OCI-LY3 (cell line): ENCODE results near the gene NGDN.

ENCODE experiments used
- H2AFZ ChIP-seq: fragments of 200-600, 300-600 bp; shearing (Covaris generic); 2 replicates; pipeline ENCODE4 v1.6.0; 2014; ENCODE audit warnings: antibody characterized with exemption, low read depth, low read length
- H3K27ac ChIP-seq: fragments of 200-600, 300-600 bp; sonication (generic); 2 replicates; pipeline ENCODE4 v1.5.1; 2014; ENCODE audit warnings: mild to moderate bottlenecking, low read length, moderate library complexity, mixed read lengths
- H3K27me3 ChIP-seq: fragments of 200-600, 300-600 bp; sonication (generic); 2 replicates; pipeline ENCODE4 v1.6.1; 2014; ENCODE audit warnings: low read depth, low read length, mixed read lengths
- H3K36me3 ChIP-seq: fragments of 200-600, 300-600 bp; sonication (generic); replicated peaks from 2 replicates; pipeline ENCODE3; 2014; ENCODE audit warnings: low read depth, low read length, mixed read lengths
- H3K4me1 ChIP-seq: fragments of 300-600, 200-600 bp; sonication (generic); 2 replicates; pipeline ENCODE4 v1.6.1; 2014; ENCODE audit warnings: low read length, mixed read lengths
- H3K4me2 ChIP-seq: fragments of 200-600, 300-600 bp; sonication (generic); 2 replicates; pipeline ENCODE4 v1.6.1; 2014; ENCODE audit warnings: low read length, mixed read lengths
- H3K4me3 ChIP-seq: fragments of 300-600, 200-600 bp; sonication (generic); 2 replicates; pipeline ENCODE4 v1.5.1; 2014; ENCODE audit warnings: antibody characterized with exemption, mild to moderate bottlenecking, low read length, moderate library complexity
- H3K79me2 ChIP-seq: fragments of 300-600, 200-600 bp; shearing (Covaris generic); 2 replicates; pipeline ENCODE4 v1.6.1; 2014; ENCODE audit warnings: mild to moderate bottlenecking, low read length, mixed read lengths
- H3K9ac ChIP-seq: fragments of 300-600, 200-600 bp; shearing (Covaris generic); 2 replicates; pipeline ENCODE4 v1.6.0; 2014; ENCODE audit warnings: mild to moderate bottlenecking, low read length, moderate library complexity
- H3K9me3 ChIP-seq: fragments of 200-600, 300-600 bp; shearing (Covaris generic); 2 replicates; pipeline ENCODE4 v1.6.1; 2014; ENCODE audit warnings: low read length, mixed read lengths; ENCODE audit not compliant: insufficient read depth
- H4K20me1 ChIP-seq: fragments of 200-600, 300-600 bp; sonication (generic); 2 replicates; pipeline ENCODE4 v1.6.1; 2016; ENCODE audit warnings: low read length, mixed read lengths; ENCODE audit not compliant: insufficient read depth
- CTCF ChIP-seq: fragments of 200-600, 300-600 bp; sonication (generic); IDR thresholded peaks from 2 replicates; pipeline ENCODE4 v1.5.1; 2014; ENCODE audit warnings: antibody characterized with exemption, low read length, low read depth
- EZH2phosphoT487 ChIP-seq: fragments of 200-600 bp; shearing (Covaris generic); IDR thresholded peaks from 2 replicates; pipeline ENCODE4 v1.6.1; 2018; ENCODE audit warnings: antibody characterized with exemption, mixed run types, low read depth

Gene NGDN

DNA sequence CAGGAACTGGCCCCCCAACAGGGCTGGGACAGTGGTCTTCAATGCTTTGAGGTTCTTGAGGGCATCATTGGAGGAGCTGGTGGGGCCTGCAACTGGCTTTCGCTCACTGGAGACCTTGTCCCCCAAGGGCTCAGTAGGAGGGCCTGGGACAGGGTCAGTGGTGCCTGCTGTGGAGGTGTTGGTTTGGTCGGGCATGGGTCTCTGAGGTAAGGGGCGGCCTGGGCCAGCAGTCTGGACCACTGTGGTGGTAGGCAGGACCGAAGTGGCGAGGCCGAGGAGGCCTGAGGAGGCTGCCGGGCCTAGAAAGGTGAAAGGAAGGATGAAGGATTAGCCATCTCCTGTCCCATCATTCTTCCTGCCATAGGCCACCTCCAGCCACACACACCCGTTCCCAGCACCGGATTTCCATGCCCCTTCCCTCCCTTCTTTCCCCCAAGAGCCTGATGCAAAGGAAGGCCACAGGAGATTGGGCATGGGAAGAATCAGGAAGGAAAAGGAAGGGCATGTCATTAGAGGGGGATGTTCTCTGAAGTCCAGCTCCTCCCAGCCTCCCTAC, 53.2 kb downstream of the NGDN start:
- Histone ChIP-seq H3K27ac (no peak overlapping the region), H3K4me1 (no peaks in the 10 kb centered on the region), H3K9ac (no peak overlapping the region), H3K36me3 (no peaks in the 10 kb centered on the region), H3K9me3 (no peaks in the 10 kb centered on the region), H2AFZ (no peak overlapping the region), H3K4me3 (no peak overlapping the region), H3K79me2 (no peaks in the 10 kb centered on the region), H4K20me1 (no peaks in the 10 kb centered on the region), H3K4me2 (no peak overlapping the region), H3K27me3 (no peaks in the 10 kb centered on the region)
- no peak for TF ChIP-seq CTCF
- no peak for TF ChIP-seq EZH2phosphoT487

DNA sequence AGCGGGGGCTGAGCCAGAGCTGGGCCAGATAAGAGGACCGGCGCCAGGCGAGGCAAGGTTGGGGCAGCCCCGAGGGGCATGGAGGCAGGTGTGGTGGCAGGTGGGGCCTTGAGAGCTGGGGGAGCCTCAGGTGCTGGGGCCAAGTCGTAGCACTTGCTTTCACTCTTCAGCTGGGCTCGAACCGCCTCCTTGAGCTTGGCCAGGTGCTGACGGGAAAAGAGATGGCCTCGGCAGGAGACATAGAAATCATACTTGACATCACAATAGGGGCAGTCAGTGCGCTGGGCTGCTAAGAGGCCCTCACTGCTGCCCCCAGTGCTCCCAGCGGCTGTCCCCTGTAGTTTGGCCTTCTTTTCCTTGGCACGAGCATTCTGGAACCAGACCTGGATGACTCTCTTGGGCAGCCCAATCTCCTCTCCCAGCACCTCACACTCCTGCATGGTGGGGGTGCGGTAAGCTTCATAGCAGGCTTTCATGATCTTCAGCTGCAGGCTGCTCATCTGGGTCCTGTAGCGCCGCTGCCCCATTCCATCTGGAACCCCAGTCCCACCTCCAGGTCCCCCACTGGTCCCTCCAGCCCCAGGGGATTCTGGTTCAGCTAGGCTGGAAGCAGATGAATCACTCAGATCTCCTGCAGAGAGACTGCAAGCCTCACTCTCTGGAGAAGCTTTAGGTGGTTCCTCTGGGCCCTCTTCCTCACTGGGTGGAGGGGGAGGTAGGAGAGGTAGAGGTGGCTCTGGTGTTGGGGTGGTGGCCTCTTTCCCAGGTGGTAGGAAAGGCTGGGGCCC, 53.9 kb downstream of the NGDN start:
- no peaks in the 10 kb centered on the region for H4K20me1 ChIP-seq
- no peaks in the 10 kb centered on the region for H3K79me2 ChIP-seq
- TF ChIP-seq CTCF: no peak
- H2AFZ ChIP-seq: no peak overlapping the region
- H3K4me2 ChIP-seq: no peak overlapping the region
- H3K27me3 ChIP-seq: no peaks in the 10 kb centered on the region
- H3K36me3 ChIP-seq: no peaks in the 10 kb centered on the region
- H3K27ac ChIP-seq: no peak overlapping the region
- H3K9ac ChIP-seq: no peak overlapping the region
- H3K4me3 ChIP-seq: no peak overlapping the region
- no peaks in the 10 kb centered on the region for H3K9me3 ChIP-seq
- no peaks in the 10 kb centered on the region for H3K4me1 ChIP-seq

GRCh38 chr14:23524954-23525353, 55.5 kb downstream of the NGDN start:
- Histone ChIP-seq H2AFZ (no peak overlapping the region), H3K4me1 (no peaks in the 10 kb centered on the region), H3K79me2 (no peaks in the 10 kb centered on the region), H3K4me3 (no peak overlapping the region), H4K20me1 (no peaks in the 10 kb centered on the region), H3K27ac (no peak overlapping the region), H3K27me3 (no peaks in the 10 kb centered on the region), H3K4me2 (no peak overlapping the region), H3K9ac (no peak overlapping the region), H3K9me3 (no peaks in the 10 kb centered on the region), H3K36me3 (no peaks in the 10 kb centered on the region)
- no peak for TF ChIP-seq EZH2phosphoT487
- no peak for TF ChIP-seq CTCF

- no peaks in the 10 kb centered on the region for H3K4me1 ChIP-seq
- no peak overlapping the region for H2AFZ ChIP-seq
- H3K9ac ChIP-seq: no peak overlapping the region
- no peaks in the 10 kb centered on the region for H3K36me3 ChIP-seq
- H3K9me3 ChIP-seq: no peaks in the 10 kb centered on the region
- H3K4me2 ChIP-seq: no peak overlapping the region
- H3K27me3 ChIP-seq: no peaks in the 10 kb centered on the region
- TF ChIP-seq CTCF (no peak), EZH2phosphoT487 (no peak)
- H3K4me3 ChIP-seq: no peak overlapping the region
- no peaks in the 10 kb centered on the region for H4K20me1 ChIP-seq
- no peaks in the 10 kb centered on the region for H3K79me2 ChIP-seq
- H3K27ac ChIP-seq: no peak overlapping the region
These were observed 56.1 kb downstream of the NGDN start for GRCh38 chr14:23525611-23526010.
